HG03045 (cell line): ENCODE data around the gene LPP.
"Not testable (repeated sequence)": the region's sequence is repeated elsewhere in the genome, so short reads cannot be mapped to it uniquely, and the experiment has no call there.

Source experiments
- ATAC-seq: cut with Tn5 transposase; IDR thresholded peaks from one replicate; pipeline ENCODE4 v1.9.1; 2021; ENCODE audit warnings: mild to moderate bottlenecking, moderate library complexity; ENCODE audit not compliant: unreplicated experiment

The LPP gene

GRCh38 chr3:188690064-188690463 lies 536.1 kb downstream of the LPP start:
- no peak for ATAC-seq

DNA sequence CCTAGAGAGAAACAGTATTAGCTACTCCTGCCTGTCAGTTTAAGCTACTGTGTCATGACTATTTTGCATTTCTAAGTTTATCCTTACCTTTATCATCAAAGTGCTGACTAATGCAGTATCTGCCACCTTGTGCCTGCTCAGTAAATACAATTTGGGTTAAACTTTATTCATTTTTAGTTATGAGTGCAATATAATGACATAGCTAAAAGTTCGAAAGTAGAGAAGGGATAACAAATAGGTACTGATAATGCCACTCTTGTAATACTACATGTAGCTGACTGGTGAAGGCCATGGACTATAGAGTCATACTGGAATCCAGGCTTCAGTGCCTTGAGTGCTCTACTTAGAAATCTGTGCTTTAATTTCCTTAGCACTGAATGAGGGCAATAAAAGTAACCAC lies 537.0 kb downstream of the LPP start:
- no peak for ATAC-seq

- no peak for ATAC-seq
Measured at GRCh38 chr3:188691665-188692064, 537.7 kb downstream of the LPP start.

GRCh38 chr3:188692700-188693099 lies 538.7 kb downstream of the LPP start:
- no peak for ATAC-seq

DNA sequence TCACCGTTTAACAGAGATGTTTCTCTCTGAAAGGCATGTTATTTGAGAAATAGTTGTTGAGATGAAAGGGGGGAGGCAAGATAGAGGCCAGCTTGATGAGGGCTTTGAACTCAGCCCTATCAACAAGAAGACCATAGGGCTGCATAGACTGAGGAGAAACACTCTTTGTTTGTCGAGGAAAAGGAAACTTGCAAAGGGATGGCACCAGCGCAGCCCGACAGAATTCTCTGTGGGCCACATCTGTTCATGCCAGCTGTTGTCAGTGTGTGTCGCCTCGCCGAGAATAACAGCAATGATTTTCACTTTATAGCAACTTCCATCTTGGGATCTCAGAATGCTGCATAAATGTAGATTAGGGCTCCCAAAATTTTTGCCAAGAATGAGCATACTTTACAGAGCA lies 539.5 kb downstream of the LPP start:
- ATAC-seq, result no peak

GRCh38 chr3:188695241-188695640 lies 541.3 kb downstream of the LPP start:
- ATAC-seq, result no peak

- no peak for ATAC-seq
Measured at GRCh38 chr3:188697127-188697526, 543.2 kb downstream of the LPP start.

DNA sequence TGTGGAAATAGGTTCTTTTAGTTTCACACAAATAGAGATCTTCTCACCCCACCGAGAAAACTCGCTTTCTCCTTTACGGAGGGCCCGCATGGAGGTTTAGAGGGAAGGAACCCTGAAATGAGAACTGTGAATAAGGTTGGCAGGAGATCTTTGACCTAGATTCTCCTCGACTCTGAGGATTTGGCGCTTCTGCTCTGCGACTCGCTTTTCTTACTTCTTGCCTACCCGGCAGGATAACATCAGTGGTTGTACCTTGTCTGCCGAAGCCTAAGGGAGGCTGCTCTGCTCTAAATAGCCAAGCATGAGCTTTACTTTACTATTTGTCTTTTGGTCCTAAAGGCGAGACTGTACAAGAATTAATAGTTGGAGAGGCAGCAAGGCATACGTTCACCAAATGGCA lies 544.5 kb downstream of the LPP start:
- ATAC-seq, result no peak

DNA sequence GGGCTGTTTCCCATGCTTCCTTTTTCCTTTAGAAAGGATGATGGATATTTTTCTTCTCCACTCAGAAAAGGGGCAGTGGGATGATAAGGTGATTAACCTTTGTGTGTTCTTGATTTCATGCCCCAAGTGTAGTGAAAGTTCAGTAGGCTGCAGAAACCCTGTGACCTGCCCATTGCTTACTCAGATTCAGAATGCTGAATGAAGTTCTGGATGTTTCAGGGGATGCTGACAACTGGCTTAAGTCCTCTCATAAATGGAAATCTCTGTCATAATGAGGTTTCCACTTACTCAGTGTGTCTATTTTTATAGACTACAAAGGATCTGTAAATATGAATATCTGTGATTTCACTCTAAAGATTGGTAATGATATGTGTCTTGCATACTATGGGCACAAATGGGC lies 546.5 kb downstream of the LPP start:
- ATAC-seq, result no peak

DNA sequence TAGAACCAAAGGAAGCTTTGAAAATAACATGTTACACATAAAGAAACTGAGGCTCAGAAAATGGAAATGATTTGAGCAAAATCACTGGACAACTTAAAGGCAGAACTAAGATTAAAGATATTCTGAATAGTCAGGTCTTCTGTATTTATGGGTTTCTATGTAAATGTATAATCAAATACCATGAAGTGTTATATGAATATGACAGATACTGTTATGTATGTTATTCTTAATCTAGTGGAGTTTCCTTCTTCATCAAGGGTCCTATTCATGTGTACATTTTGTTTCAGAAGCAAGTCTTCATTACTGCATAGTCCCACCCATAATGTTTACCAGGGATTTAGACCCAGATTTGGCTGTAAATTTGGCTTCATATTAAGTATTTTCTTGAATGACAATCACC lies 547.0 kb downstream of the LPP start:
- no peak for ATAC-seq

DNA sequence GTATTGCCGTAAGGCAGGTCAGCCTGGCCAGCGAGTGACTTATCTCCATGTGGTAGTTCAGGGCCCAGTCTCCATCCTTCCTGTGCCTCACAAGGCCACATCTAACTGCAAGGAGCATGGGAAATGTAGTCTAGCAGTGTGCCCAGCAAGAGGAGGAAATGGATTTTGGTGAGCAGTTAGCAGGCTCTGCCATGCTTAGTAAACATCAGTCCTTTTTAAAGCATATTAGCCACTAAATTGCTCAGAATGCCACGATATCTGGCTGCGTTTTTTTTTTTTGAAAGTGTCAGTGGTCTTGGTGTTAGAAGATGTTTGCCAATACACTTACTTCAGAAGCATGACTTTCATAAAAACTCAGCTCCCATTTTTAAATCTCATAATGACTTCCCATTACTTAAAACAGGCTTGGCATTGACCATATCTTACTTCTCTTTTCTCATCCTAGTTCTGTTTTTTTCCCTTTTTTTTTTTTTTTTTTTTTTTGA lies 547.6 kb downstream of the LPP start:
- ATAC-seq, result no peak

DNA sequence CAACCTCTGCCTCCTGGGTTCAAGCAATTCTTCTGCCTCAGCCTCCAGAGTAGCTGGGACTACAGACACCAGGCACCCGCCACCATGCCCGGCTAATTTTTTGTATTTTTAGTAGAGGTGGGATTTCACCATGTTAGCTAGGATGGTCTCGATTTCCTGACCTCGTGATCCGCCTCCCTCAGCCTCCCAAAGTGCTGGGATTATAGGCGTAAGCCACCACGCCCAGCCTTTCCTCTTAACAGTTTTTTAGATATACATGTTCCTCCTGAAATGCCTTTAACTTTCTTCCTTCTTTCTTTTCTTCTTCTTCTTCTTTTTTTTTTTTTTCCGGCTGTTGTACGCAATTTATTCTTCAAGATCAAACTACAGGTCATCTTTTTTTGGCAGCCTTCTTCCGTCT lies 548.1 kb downstream of the LPP start:
- not testable (repeated sequence) for ATAC-seq

DNA sequence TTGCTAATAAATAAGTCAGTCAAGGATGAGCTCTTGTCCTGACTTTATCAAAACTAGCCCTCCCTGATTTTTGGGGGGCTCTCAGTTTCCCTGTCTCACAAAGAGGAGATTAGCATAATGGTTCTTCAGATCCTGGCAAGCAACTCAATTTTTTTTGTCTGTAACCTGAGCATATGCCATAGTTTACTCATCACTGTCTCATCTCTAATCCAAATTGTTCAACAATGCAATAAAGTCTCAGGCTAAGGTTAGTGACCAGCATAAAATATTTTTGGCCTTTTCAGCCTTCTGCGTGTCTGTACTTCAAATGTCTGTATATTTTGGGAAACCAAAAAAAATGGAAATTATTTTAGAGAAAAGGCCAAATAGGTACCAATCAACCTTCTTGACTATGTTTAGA lies 552.2 kb downstream of the LPP start:
- no peak for ATAC-seq

DNA sequence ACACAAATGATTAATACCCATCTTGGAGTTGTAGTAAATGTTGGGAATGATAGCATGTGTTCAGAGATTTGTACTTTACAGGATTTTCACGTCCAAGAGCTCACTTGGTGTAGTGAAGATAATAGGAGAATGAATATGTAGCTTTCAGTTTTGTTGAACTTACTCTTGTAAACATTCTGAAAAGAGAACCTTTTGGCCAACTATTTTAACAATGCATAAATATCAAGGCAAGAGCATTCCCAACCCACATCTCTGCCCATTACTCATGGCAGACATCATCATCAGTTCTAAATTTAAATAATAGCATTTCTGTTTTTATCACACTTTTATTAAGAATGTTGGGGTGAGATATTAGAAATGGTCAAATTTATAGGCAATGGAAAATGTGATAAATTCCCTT lies 552.6 kb downstream of the LPP start:
- ATAC-seq, result no peak

DNA sequence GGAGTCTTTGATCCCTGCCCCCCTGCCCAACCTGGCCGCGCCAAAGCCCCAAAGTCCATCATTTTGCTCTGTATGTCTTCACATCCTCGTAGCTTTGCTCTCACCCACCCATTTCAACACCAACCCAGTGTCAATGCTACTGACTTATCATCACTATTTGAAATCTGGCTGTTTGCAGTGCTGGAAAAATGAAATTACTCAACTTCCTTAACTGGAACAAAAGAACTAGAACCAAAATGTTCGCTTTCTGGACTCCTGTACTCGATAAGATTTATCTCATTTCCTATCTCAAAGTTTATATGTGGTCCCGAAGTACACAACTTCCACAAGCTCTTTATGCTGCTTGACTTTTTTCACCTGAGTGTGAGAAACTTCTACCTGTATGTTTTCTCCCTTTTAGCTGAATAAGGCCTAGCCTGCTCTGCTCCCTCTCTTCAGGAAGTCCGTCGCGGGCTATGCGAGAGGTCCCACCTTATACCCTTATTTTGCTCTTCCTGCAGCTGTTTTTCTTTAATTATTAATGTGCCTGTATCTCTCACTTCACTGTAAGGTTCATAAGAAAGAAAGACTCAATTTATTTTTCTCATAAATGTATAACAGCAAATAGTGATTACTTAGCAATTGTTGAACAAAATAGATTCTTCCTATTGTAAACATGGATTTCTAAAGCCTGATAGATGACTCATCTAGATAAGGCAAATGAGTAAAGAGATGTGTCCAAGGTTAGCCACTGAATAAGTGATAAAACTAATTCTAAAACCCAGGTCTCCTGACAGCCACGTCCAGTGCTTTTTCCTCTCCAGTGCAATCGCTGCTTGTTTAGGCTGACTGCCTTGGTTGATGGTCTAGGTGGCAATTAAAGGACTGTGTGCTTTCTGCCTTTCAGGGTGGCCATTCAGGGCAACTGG lies 553.7 kb downstream of the LPP start:
- ATAC-seq, result no peak

DNA sequence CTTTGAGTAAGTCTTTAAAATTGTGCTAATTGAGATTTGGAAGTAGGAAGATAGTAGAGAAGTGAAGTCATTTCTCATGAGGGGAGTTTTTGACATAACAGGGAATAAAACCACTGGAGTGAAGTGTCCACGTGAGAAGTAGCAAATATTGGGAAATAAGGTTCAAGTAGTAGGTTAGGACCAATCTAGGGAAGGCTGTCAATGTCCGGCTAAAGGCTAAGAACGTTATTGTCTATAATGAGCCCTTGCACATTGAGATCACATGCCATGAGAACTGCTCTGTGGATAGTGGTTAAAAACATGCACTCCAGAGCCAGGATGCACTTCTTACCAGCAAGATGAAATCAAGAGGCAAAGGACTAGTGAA lies 557.9 kb downstream of the LPP start:
- no peak for ATAC-seq

- ATAC-seq, result no peak
Measured at GRCh38 chr3:188712248-188712924, 558.4 kb downstream of the LPP start.

DNA sequence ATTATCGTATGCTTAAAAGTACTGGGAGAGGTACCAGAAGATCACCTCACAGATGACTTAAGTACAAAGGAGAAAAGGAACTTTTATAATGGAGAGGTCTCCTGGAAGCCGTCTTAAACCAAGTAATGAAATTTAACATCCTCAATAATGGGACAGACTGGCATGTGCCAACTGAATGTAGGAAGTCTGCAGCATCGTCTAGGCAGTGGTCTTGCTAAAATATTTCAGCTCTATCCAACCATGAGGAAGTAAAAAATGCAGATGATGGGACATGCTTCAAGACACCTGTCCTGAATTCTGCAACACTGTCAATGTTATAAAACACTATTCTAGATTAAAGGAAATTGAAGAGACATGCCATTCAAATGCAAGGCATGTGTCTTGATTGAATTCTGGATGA lies 559.0 kb downstream of the LPP start:
- ATAC-seq, result no peak

DNA sequence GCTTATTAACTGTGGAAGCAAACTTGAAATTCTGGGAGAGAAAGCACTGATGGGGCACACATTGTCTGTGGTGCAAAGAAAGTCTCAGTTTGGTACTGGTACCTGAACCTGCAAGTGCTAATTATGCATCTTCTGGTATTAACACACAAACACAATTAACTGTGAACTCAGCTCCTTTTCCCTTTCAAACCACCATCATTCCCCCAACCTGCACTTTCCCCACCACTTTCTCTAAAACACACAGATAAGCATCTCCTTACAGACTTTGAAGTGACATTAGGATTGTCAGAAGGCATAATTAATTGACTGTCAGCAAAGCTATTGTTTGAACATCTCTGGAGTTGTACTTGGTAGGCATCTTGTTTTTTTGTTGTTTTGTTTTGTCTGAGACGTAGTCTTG lies 565.6 kb downstream of the LPP start:
- ATAC-seq, result no peak

DNA sequence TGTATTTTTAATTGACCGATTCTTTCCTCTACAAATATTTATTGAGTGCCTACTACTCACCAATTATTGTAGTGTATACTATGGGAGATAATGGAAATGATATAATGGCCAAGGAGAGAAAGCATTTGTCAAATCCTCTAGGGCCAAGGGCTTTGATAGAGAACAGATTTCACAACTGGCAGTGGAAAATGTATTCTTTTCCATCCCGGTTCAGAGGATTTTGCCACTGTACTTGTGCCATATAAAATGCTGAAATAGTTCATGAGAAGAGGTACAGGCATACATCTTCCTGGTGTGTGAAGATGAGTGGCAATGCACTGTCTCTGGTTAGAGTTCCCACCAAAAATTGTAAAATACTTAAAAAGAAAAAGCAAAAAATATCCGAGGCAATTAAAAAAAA lies 566.3 kb downstream of the LPP start:
- ATAC-seq, result no peak

- ATAC-seq, result no peak
Measured at GRCh38 chr3:188720636-188721035, 566.7 kb downstream of the LPP start.

GRCh38 chr3:188721312-188721711 lies 567.4 kb downstream of the LPP start:
- ATAC-seq, result no peak
